DOHH2 (cell line): ENCODE results near the gene PDE4D.

Experiments used
- EZH2phosphoT487 ChIP-seq: fragments of 200-600 bp; sonication (generic); IDR thresholded peaks from 2 replicates; pipeline ENCODE4 v1.6.1; 2017; ENCODE audit warnings: borderline replicate concordance, mild to moderate bottlenecking, antibody characterized with exemption, low read length, moderate library complexity, mixed read lengths
- TF ChIP-seq, protein P1 (sequence below): fragments of 200-600 bp; sonication (generic); IDR thresholded peaks from one replicate; pipeline ENCODE4 v1.5.1; 2014; ENCODE audit warnings: antibody characterized with exemption, mild to moderate bottlenecking, low read depth, low read length; ENCODE audit not compliant: poor library complexity, severe bottlenecking

DNA sequence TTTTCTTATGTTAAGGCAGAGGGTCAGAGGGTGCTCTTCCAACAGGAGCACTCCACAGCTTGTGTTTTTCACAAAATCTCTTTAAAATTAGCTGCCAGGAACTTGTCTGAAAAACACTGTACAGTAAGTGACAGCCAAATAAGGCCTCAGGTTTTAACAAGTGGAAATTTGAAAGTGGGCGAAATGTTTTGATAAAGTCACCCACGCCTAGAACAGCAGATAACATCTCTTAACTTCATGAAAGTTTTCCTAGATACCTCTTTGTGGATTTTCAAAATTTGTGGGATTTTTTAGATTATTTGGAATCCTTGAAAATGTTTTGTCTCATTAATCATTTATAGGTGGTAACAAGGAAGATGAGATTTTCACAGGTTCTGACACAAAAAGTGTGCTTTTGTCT, 121.3 kb downstream of the PDE4D start:
- TF ChIP-seq, protein P1, sequence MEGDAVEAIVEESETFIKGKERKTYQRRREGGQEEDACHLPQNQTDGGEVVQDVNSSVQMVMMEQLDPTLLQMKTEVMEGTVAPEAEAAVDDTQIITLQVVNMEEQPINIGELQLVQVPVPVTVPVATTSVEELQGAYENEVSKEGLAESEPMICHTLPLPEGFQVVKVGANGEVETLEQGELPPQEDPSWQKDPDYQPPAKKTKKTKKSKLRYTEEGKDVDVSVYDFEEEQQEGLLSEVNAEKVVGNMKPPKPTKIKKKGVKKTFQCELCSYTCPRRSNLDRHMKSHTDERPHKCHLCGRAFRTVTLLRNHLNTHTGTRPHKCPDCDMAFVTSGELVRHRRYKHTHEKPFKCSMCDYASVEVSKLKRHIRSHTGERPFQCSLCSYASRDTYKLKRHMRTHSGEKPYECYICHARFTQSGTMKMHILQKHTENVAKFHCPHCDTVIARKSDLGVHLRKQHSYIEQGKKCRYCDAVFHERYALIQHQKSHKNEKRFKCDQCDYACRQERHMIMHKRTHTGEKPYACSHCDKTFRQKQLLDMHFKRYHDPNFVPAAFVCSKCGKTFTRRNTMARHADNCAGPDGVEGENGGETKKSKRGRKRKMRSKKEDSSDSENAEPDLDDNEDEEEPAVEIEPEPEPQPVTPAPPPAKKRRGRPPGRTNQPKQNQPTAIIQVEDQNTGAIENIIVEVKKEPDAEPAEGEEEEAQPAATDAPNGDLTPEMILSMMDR, result no peak
- no peak for TF ChIP-seq EZH2phosphoT487
